IPS-11a (cell line): ENCODE results near the gene TBL1X.
"Not testable (repeated sequence)": the region's sequence is repeated elsewhere in the genome, so short reads cannot be mapped to it uniquely, and the experiment has no call there.

Experiments used
- H3K4me3 ChIP-seq: one replicate; pipeline ENCODE4 v1.5.1; 2013; ENCODE audit warnings: low read depth, low read length, control low read depth

Gene TBL1X

GRCh38 chrX:9464435-9465371, at the start of gene TBL1X:
Gene TBL1X (plus strand): TSS chrX:9465058. CDS start chrX:9653587, 188,529 bp downstream.
- peak within 1 kb of the TSS; percentile 57 for H3K4me3 ChIP-seq

- H3K4me3 ChIP-seq = no peak overlapping the region
These were observed 48.1 kb upstream of the TBL1X start for GRCh38 chrX:9416562-9417348.

GRCh38 chrX:9418262-9418661, 46.6 kb upstream of the TBL1X start:
- H3K4me3 ChIP-seq = no peak overlapping the region

- H3K4me3 ChIP-seq = no peak overlapping the region
These were observed 44.3 kb upstream of the TBL1X start for GRCh38 chrX:9420275-9421265.

GRCh38 chrX:9429767-9430166, 35.1 kb upstream of the TBL1X start:
- no peak overlapping the region for H3K4me3 ChIP-seq

- H3K4me3 ChIP-seq = no peak overlapping the region
These were observed 34.4 kb upstream of the TBL1X start for GRCh38 chrX:9430346-9430921.

GRCh38 chrX:9431281-9431680, 33.6 kb upstream of the TBL1X start:
- no peak overlapping the region for H3K4me3 ChIP-seq

GRCh38 chrX:9433596-9433995, 31.3 kb upstream of the TBL1X start:
- no peak overlapping the region for H3K4me3 ChIP-seq

- no peak overlapping the region for H3K4me3 ChIP-seq
These were observed 30.8 kb upstream of the TBL1X start for GRCh38 chrX:9434051-9434550.

- not testable (repeated sequence) for H3K4me3 ChIP-seq
These were observed 29.8 kb upstream of the TBL1X start for GRCh38 chrX:9435086-9435485.

- no peak overlapping the region for H3K4me3 ChIP-seq
These were observed 28.0 kb upstream of the TBL1X start for GRCh38 chrX:9436812-9437211.

- H3K4me3 ChIP-seq = no peak overlapping the region
These were observed 25.8 kb upstream of the TBL1X start for GRCh38 chrX:9438933-9439494.

- H3K4me3 ChIP-seq = no peak overlapping the region
These were observed 24.6 kb upstream of the TBL1X start for GRCh38 chrX:9440116-9440844.

GRCh38 chrX:9442056-9442455, 22.8 kb upstream of the TBL1X start:
- H3K4me3 ChIP-seq = no peak overlapping the region

GRCh38 chrX:9443327-9443726, 21.5 kb upstream of the TBL1X start:
- H3K4me3 ChIP-seq = no peak overlapping the region

- H3K4me3 ChIP-seq = no peak overlapping the region
These were observed 17.0 kb upstream of the TBL1X start for GRCh38 chrX:9447906-9448305.

- no peak overlapping the region for H3K4me3 ChIP-seq
These were observed 8.4 kb upstream of the TBL1X start for GRCh38 chrX:9456250-9457074.

- H3K4me3 ChIP-seq = not testable (repeated sequence)
These were observed 6.8 kb upstream of the TBL1X start for GRCh38 chrX:9458034-9458433.
